SK-N-SH (cell line): ENCODE data around the gene CRYBG2. TPM values are rescaled to one million over a fixed set of nuclear protein-coding genes. Genes with fewer than 3 reads are reported as not detected.

Source experiments
- CTCF ChIA-PET: fragments of 300-600, 350-600 bp; formaldehyde crosslinking; extraction: SDS; loops from one replicate; lab custom pipeline; 2021; lab: Yijun Ruan, JAX
- POLR2A ChIA-PET: fragments of 350-600 bp; sonication (Branson Sonifier 250); formaldehyde crosslinking; extraction: SDS; loops from one replicate; lab custom pipeline; 2020; ENCODE audit warnings: antibody characterized with exemption, inconsistent platforms; lab: Yijun Ruan, JAX
- DNase-seq: peaks from one replicate; pipeline ENCODE4 v3.0.0; 2012
- H2AFZ ChIP-seq: fragments of 200-600 bp; sonication (generic); 2 replicates; pipeline ENCODE4 v1.8.1; 2016; ENCODE audit warnings: antibody characterized with exemption, mild to moderate bottlenecking, low read depth
- H3F3A ChIP-seq: fragments of 200-600 bp; sonication (generic); replicated peaks from 2 replicates; pipeline ENCODE3; 2016; ENCODE audit warnings: antibody characterized with exemption, mild to moderate bottlenecking; ENCODE audit not compliant: insufficient read depth
- H3K27ac ChIP-seq, 2 experiments: fragments of 200-500 bp in 1 of 2; fragments of 200-600 bp in 1 of 2; sonication (Bioruptor generic) in 1 of 2; sonication (generic), shearing (Covaris generic) in 1 of 2; 2 replicates each; pipeline versions ENCODE4 v1.5.1 to v1.6.1; 2014 to 2016; ENCODE audit warnings: low read depth in 2 of 2, inconsistent platforms in 1 of 2, low read length in 1 of 2, mild to moderate bottlenecking in 1 of 2, mixed read lengths in 1 of 2
- H3K27me3 ChIP-seq: fragments of 200-600 bp; sonication (generic), shearing (Covaris generic); 2 replicates; pipeline ENCODE4 v1.6.1; 2016; ENCODE audit warnings: mixed run types; ENCODE audit not compliant: insufficient read depth
- H3K36me3 ChIP-seq, 2 experiments: fragments of 200-500 bp in 1 of 2; fragments of 200-600 bp in 1 of 2; sonication (Bioruptor generic) in 1 of 2; sonication (generic) in 1 of 2; replicated peaks in 1 of 2; 2 replicates each; pipeline versions ENCODE3 to v1.5.1; 2014 to 2016; ENCODE audit warnings: low read length in 1 of 2, mild to moderate bottlenecking in 1 of 2; ENCODE audit not compliant: insufficient read depth in 2 of 2, control insufficient read depth in 1 of 2
- H3K4me1 ChIP-seq, 2 experiments: fragments of 200-500 bp in 1 of 2; fragments of 200-600 bp in 1 of 2; sonication (Bioruptor generic) in 1 of 2; sonication (generic), shearing (Covaris generic) in 1 of 2; 2 replicates each; pipeline versions ENCODE4 v1.5.1 to v1.6.1; 2014 to 2016; ENCODE audit warnings: low read depth in 1 of 2, low read length in 1 of 2, mixed run types in 1 of 2; ENCODE audit not compliant: insufficient read depth in 2 of 2, control insufficient read depth in 1 of 2
- H3K4me2 ChIP-seq: fragments of 200-600 bp; sonication (generic), shearing (Covaris generic); 2 replicates; pipeline ENCODE4 v1.6.1; 2017; ENCODE audit warnings: mixed run types
- H3K4me3 ChIP-seq, 2 experiments: fragments of 200-500 bp in 1 of 2; fragments of 200-600 bp in 1 of 2; sonication (Bioruptor generic) in 1 of 2; sonication (generic), shearing (Covaris generic) in 1 of 2; 2 replicates each; pipeline versions ENCODE4 v1.5.1 to v1.8.1; 2014 to 2016; ENCODE audit warnings: low read depth in 2 of 2, inconsistent platforms in 1 of 2, low read length in 1 of 2, mild to moderate bottlenecking in 1 of 2, mixed read lengths in 1 of 2, moderate library complexity in 1 of 2
- H3K79me2 ChIP-seq: fragments of 200-600 bp; sonication (generic); 2 replicates; pipeline ENCODE4 v1.8.1; 2017; ENCODE audit warnings: mild to moderate bottlenecking; ENCODE audit not compliant: insufficient read depth
- H3K9ac ChIP-seq: fragments of 200-600 bp; sonication (generic); 2 replicates; pipeline ENCODE4 v1.6.1; 2017; ENCODE audit warnings: mixed run types
- H3K9me2 ChIP-seq: fragments of 200-600 bp; sonication (generic); 2 replicates; pipeline ENCODE4 v1.6.1; 2017; ENCODE audit warnings: mixed run types
- H3K9me3 ChIP-seq: fragments of 200-600 bp; sonication (generic); 2 replicates; pipeline ENCODE4 v1.6.1; 2017; ENCODE audit warnings: mixed run types, mild to moderate bottlenecking, moderate library complexity
- H4K20me1 ChIP-seq: fragments of 200-600 bp; sonication (generic); 2 replicates; pipeline ENCODE4 v1.6.1; 2017; ENCODE audit warnings: mild to moderate bottlenecking, mixed run types; ENCODE audit not compliant: insufficient read depth
- CHD2 ChIP-seq: fragments of 150-350 bp; IDR thresholded peaks from 2 replicates; pipeline ENCODE4 v1.6.1; 2018; ENCODE audit warnings: low read length; ENCODE audit not compliant: partially characterized antibody
- ELF1 ChIP-seq: IDR thresholded peaks from 2 replicates; pipeline ENCODE4 v1.4.0; 2012
- EP300 ChIP-seq, 2 experiments: IDR thresholded peaks; 2 replicates each; pipeline versions ENCODE4 v1.4.0 to v1.6.1; 2012; ENCODE audit warnings: borderline replicate concordance in 1 of 2, low read depth in 1 of 2, low read length in 1 of 2
- EZH2phosphoT487 ChIP-seq: fragments of 200-600 bp; sonication (generic); IDR thresholded peaks from 2 replicates; pipeline ENCODE4 v1.6.1; 2017; ENCODE audit warnings: low read depth, mixed run types, mild to moderate bottlenecking, antibody characterized with exemption, moderate library complexity, borderline replicate concordance
- FOSL2 ChIP-seq: IDR thresholded peaks from 2 replicates; pipeline ENCODE4 v1.4.0; 2012; ENCODE audit warnings: low read depth, mild to moderate bottlenecking, moderate library complexity, borderline replicate concordance
- FOXM1 ChIP-seq: IDR thresholded peaks from 2 replicates; pipeline ENCODE4 v1.4.0; 2012; ENCODE audit warnings: low read depth, mild to moderate bottlenecking
- GATA2 ChIP-seq: sonication (generic); formaldehyde crosslinking; IDR thresholded peaks from 2 replicates; pipeline ENCODE4 v1.5.0; 2020; ENCODE audit warnings: mild to moderate bottlenecking, missing genetic modification reagents
- JUND ChIP-seq: IDR thresholded peaks from 2 replicates; pipeline ENCODE4 v1.4.0; 2012
- MXI1 ChIP-seq: IDR thresholded peaks from 2 replicates; pipeline ENCODE4 v1.6.1; 2012; ENCODE audit warnings: mild to moderate bottlenecking, low read depth, low read length, improper control_type of control experiment
- NFIC ChIP-seq: IDR thresholded peaks from 2 replicates; pipeline ENCODE4 v1.4.0; 2012; ENCODE audit warnings: borderline replicate concordance
- NRF1 ChIP-seq: IDR thresholded peaks from 2 replicates; pipeline ENCODE4 v1.6.1; 2012; ENCODE audit warnings: low read depth, mild to moderate bottlenecking, low read length
- POLR2AphosphoS5 ChIP-seq: IDR thresholded peaks from 2 replicates; pipeline ENCODE4 v1.6.1; 2012; ENCODE audit warnings: low read depth, low read length
- RAD21 ChIP-seq: IDR thresholded peaks from 2 replicates; pipeline ENCODE4 v1.6.1; 2012; ENCODE audit warnings: mild to moderate bottlenecking, low read length
- RCOR1 ChIP-seq: fragments of 150-350 bp; IDR thresholded peaks from 2 replicates; pipeline ENCODE4 v1.6.1; 2017; ENCODE audit warnings: antibody characterized with exemption, low read length
- SIN3A ChIP-seq: IDR thresholded peaks from 2 replicates; pipeline ENCODE4 v1.6.1; 2012; ENCODE audit warnings: low read depth, mild to moderate bottlenecking, low read length, moderate library complexity, borderline replicate concordance
- SMC3 ChIP-seq: IDR thresholded peaks from 2 replicates; pipeline ENCODE4 v1.6.1; 2012; ENCODE audit warnings: low read depth, low read length, improper control_type of control experiment
- WGBS: methylation state at CpG from one replicate; pipeline ENCODE4 v1.1.6; 2017; ENCODE audit warnings: low lambda C conversion rate; 5-methylcytosine and 5-hydroxymethylcytosine counted together
- polyA plus RNA-seq, 3 experiments: library from polyadenylated mRNA; depleted of rRNA; stranded (reverse); fragments of >200 nt; gene quantifications; 2 replicates each; pipeline ENCODE4 v1.2.3, GENCODE V29; 2012
- TF ChIP-seq, protein P1 (sequence below): IDR thresholded peaks from 2 replicates; pipeline ENCODE4 v1.6.1; 2012; ENCODE audit warnings: mild to moderate bottlenecking, low read depth, low read length, moderate library complexity
- TF ChIP-seq, protein P2 (sequence below): IDR thresholded peaks from 2 replicates; pipeline ENCODE4 v1.4.0; 2012; ENCODE audit warnings: low read depth, borderline replicate concordance
- TF ChIP-seq, protein P3 (sequence below): fragments of 150-350 bp; IDR thresholded peaks from 2 replicates; pipeline ENCODE4 v1.6.1; 2016; ENCODE audit warnings: mild to moderate bottlenecking, low read depth, low read length
- TF ChIP-seq, protein P4 (sequence below): IDR thresholded peaks from 2 replicates; pipeline ENCODE4; 2012
- TF ChIP-seq, protein P5 (sequence below): IDR thresholded peaks from 2 replicates; pipeline ENCODE4 v1.4.0; 2012; ENCODE audit warnings: low read depth

Gene CRYBG2
- polyA plus RNA-seq, 1 of the 3 experiments (the other 2 are of a cell fraction): 0.08 TPM

DNA sequence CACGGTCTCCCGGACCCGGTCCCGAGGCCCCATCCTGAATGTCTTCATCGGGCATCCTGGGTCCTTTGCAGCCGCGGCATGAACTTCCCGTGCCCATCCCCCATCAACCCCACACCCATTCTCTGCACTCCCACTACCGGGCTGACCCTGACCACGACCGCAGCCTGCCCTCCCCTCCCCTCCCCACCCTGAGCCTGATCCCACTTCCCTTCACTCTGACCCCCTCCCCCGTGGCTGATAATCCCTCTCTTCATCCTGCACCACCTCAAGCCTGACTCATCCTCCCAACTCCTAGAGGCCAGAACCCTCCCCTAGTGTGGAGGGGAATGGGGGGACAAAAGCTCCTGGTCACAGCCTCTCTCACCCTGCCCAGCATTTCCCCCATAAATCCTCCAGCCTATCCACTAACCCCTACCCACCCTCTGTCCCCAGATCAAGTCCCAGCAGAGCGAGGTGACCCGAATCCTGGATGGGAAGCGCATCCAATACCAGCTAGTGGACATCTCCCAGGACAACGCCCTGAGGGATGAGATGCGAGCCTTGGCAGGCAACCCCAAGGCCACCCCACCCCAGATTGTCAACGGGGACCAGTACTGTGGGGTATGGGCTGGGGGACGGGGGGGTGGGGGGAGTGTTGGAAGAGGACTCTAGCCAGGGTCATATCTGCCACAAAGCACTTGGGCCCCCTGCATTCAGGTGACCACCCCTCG is 73.4 kb downstream of the CRYBG2 start (continued):
- TF ChIP-seq, protein P1, sequence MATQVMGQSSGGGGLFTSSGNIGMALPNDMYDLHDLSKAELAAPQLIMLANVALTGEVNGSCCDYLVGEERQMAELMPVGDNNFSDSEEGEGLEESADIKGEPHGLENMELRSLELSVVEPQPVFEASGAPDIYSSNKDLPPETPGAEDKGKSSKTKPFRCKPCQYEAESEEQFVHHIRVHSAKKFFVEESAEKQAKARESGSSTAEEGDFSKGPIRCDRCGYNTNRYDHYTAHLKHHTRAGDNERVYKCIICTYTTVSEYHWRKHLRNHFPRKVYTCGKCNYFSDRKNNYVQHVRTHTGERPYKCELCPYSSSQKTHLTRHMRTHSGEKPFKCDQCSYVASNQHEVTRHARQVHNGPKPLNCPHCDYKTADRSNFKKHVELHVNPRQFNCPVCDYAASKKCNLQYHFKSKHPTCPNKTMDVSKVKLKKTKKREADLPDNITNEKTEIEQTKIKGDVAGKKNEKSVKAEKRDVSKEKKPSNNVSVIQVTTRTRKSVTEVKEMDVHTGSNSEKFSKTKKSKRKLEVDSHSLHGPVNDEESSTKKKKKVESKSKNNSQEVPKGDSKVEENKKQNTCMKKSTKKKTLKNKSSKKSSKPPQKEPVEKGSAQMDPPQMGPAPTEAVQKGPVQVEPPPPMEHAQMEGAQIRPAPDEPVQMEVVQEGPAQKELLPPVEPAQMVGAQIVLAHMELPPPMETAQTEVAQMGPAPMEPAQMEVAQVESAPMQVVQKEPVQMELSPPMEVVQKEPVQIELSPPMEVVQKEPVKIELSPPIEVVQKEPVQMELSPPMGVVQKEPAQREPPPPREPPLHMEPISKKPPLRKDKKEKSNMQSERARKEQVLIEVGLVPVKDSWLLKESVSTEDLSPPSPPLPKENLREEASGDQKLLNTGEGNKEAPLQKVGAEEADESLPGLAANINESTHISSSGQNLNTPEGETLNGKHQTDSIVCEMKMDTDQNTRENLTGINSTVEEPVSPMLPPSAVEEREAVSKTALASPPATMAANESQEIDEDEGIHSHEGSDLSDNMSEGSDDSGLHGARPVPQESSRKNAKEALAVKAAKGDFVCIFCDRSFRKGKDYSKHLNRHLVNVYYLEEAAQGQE: no peak
- no peak for TF ChIP-seq JUND
- no peak for TF ChIP-seq EP300 (IDR thresholded peaks at IDR 0.05; ENCODE audit: borderline replicate concordance in 1 of 2, low read depth in 1 of 2, low read length in 1 of 2)
- TF ChIP-seq EZH2phosphoT487: no peak
- TF ChIP-seq NFIC: no peak
- TF ChIP-seq, protein P2, sequence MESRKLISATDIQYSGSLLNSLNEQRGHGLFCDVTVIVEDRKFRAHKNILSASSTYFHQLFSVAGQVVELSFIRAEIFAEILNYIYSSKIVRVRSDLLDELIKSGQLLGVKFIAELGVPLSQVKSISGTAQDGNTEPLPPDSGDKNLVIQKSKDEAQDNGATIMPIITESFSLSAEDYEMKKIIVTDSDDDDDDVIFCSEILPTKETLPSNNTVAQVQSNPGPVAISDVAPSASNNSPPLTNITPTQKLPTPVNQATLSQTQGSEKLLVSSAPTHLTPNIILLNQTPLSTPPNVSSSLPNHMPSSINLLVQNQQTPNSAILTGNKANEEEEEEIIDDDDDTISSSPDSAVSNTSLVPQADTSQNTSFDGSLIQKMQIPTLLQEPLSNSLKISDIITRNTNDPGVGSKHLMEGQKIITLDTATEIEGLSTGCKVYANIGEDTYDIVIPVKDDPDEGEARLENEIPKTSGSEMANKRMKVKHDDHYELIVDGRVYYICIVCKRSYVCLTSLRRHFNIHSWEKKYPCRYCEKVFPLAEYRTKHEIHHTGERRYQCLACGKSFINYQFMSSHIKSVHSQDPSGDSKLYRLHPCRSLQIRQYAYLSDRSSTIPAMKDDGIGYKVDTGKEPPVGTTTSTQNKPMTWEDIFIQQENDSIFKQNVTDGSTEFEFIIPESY: no peak
- no peak for TF ChIP-seq ELF1
- TF ChIP-seq, all 33 proteins: peak for 0

DNA sequence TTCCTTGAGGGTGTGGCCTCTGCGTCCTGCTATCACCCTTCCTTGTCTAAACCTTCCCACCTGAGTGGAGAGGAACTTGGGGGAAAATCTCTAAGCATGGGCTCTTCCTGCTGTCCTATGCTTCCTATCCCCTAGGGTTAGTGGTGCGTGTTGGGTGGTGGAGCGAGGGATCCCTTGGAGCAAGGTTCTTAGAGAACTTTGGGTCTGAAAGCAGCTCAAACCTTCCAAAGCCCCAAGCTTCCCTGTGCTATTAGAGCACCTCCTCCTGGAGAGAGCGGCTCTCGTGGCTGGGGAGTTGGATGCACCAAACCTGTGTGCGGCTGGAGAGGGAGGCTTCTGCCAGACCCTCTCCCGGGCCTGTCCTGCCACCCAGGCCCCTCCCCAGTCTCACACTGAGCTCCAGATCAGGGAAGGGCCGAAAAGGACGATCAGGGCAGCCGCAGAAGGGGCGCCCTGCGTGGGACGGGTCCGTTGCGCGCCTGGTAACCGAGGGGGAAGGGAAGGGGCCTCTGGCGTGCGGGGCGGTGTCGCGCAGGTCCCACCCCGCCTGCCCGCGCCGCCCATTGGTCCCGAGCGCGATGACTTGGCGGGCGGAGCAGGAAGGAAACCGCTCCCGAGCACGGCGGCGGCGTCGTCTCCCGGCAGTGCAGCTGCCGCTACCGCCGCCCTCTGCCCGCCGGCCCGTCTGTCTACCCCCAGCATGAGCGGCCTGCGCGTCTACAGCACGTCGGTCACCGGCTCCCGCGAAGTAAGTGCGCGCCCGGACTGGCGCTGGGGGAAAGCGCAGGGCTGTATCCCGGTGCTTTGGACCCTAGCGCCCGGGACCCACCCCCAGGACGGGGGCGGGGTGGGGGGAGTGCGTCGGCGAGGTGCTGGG is 74.2 kb downstream of the CRYBG2 start, which contains the start of gene SH3BGRL3:
Gene SH3BGRL3, plus strand, starts transcription at position 631 of the 877 bp plus-strand sequence. Its CDS starts 70 bp downstream, at position 701.
- H3K79me2 ChIP-seq: peaks cover 47% of the 10 kb centered on the region
- 9% methylated on average over 24 of the region's 66 CpGs for WGBS
- peaks cover 33% of the 10 kb centered on the region for H4K20me1 ChIP-seq
- H3K9me2 ChIP-seq: no peaks in the 10 kb centered on the region
- DNase-seq: peak; percentile 96
- H3F3A ChIP-seq: peaks cover 56% of the 10 kb centered on the region
- no peaks in the 10 kb centered on the region for H3K9me3 ChIP-seq
- H3K27ac ChIP-seq: peak within 1 kb of the TSS; percentile 76 to 87
- ChIA-PET CTCF (interaction anchor here (0.5 to 9.5 kb wide), 28 partner anchors 9 to 246 kb away, joined by 3 to 204 read pairs (median 4); partner anchors contain the start of genes C1orf232, CD52, CEP85 and FAM110D), POLR2A (interaction anchor here (0.6 to 2.3 kb wide), 5 partner anchors 9 to 192 kb away, joined by 3 to 10 read pairs (median 5); partner anchors contain the start of gene HMGN2)
- H3K9ac ChIP-seq: peak within 1 kb of the TSS; percentile 81
- peaks cover 36 to 71% of the 10 kb centered on the region in 2 experiments; a peak in 3 of 4 replicates for H3K4me1 ChIP-seq
- H3K4me2 ChIP-seq: peak within 1 kb of the TSS; percentile 95
- H2AFZ ChIP-seq: peak within 1 kb of the TSS; percentile 69
- H3K27me3 ChIP-seq: no peaks in the 10 kb centered on the region
- peaks cover 9 to 26% of the 10 kb centered on the region in 2 experiments for H3K36me3 ChIP-seq
- H3K4me3 ChIP-seq: peak within 1 kb of the TSS; percentile 85 to 95
- peak; percentile 61 for TF ChIP-seq CHD2
- no peak for TF ChIP-seq EZH2phosphoT487
- TF ChIP-seq GATA2: no peak
- TF ChIP-seq SMC3: no peak
- no peak for TF ChIP-seq NFIC
- TF ChIP-seq SIN3A: peak; percentile 37; the same call in 1 of the 2 replicates
- TF ChIP-seq FOXM1: no peak
- peak; percentile 45 for TF ChIP-seq MXI1
- no peak for TF ChIP-seq RCOR1
- no peak; the same call in 1 of the 2 replicates for TF ChIP-seq FOSL2
- TF ChIP-seq, protein P3, sequence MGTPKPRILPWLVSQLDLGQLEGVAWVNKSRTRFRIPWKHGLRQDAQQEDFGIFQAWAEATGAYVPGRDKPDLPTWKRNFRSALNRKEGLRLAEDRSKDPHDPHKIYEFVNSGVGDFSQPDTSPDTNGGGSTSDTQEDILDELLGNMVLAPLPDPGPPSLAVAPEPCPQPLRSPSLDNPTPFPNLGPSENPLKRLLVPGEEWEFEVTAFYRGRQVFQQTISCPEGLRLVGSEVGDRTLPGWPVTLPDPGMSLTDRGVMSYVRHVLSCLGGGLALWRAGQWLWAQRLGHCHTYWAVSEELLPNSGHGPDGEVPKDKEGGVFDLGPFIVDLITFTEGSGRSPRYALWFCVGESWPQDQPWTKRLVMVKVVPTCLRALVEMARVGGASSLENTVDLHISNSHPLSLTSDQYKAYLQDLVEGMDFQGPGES: no peak
- peak; percentile 69 for TF ChIP-seq POLR2AphosphoS5
- TF ChIP-seq, protein P4, sequence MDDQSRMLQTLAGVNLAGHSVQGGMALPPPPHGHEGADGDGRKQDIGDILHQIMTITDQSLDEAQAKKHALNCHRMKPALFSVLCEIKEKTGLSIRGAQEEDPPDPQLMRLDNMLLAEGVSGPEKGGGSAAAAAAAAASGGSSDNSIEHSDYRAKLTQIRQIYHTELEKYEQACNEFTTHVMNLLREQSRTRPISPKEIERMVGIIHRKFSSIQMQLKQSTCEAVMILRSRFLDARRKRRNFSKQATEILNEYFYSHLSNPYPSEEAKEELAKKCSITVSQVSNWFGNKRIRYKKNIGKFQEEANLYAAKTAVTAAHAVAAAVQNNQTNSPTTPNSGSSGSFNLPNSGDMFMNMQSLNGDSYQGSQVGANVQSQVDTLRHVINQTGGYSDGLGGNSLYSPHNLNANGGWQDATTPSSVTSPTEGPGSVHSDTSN: peak; percentile 49
- peak; percentile 58 for TF ChIP-seq NRF1
- TF ChIP-seq RAD21: peak; percentile 19; the same call in 1 of the 2 replicates
- TF ChIP-seq, protein P5, sequence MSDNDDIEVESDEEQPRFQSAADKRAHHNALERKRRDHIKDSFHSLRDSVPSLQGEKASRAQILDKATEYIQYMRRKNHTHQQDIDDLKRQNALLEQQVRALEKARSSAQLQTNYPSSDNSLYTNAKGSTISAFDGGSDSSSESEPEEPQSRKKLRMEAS: peak; percentile 86
